Suppressor macrophage treated with lipopolysaccharide for 1 hour (primary cell): ENCODE measurements around the gene DRAM1.

Experiments used
- DNase-seq, 3 donors: peaks; one replicate each; pipeline ENCODE4 v3.0.0-alpha.2; 2020 to 2022

DRAM1 gene

GRCh38 chr12:101941306-101942249, 64.2 kb downstream of the DRAM1 start:
- DNase-seq, result peak in 1 of 3 donors; percentile 26

- no peak for DNase-seq
Measured at GRCh38 chr12:101942250-101942605, 64.8 kb downstream of the DRAM1 start.

- DNase-seq, result no peak
Measured at GRCh38 chr12:101945369-101946232, 68.2 kb downstream of the DRAM1 start.

GRCh38 chr12:101946233-101946611, 68.8 kb downstream of the DRAM1 start:
- no peak for DNase-seq

GRCh38 chr12:101947316-101947715, 69.9 kb downstream of the DRAM1 start:
- DNase-seq, result no peak

GRCh38 chr12:101948365-101948764, 71.0 kb downstream of the DRAM1 start:
- DNase-seq, result no peak

- DNase-seq, result no peak
Measured at GRCh38 chr12:101951002-101951670, 73.8 kb downstream of the DRAM1 start.

GRCh38 chr12:101954113-101954512, 76.7 kb downstream of the DRAM1 start:
- no peak for DNase-seq

GRCh38 chr12:101954676-101955075, 77.3 kb downstream of the DRAM1 start:
- no peak for DNase-seq

- no peak for DNase-seq
Measured at GRCh38 chr12:101957252-101957959, 80.0 kb downstream of the DRAM1 start.

GRCh38 chr12:101959607-101960006, 82.2 kb downstream of the DRAM1 start:
- no peak for DNase-seq

GRCh38 chr12:101962486-101962885, 85.1 kb downstream of the DRAM1 start:
- DNase-seq, result no peak

GRCh38 chr12:101963697-101964096, 86.3 kb downstream of the DRAM1 start:
- DNase-seq, result no peak

GRCh38 chr12:101966496-101966895, 89.1 kb downstream of the DRAM1 start:
- no peak for DNase-seq

- DNase-seq, result peak in 2 of 3 donors; percentile 10 to 21
Measured at GRCh38 chr12:101967506-101967905, 90.1 kb downstream of the DRAM1 start.

GRCh38 chr12:101968770-101969169, 91.4 kb downstream of the DRAM1 start:
- DNase-seq, result no peak
